ENCODE measurements around the gene FBXW11. TPM values are rescaled to one million over a fixed set of nuclear protein-coding genes. Genes with fewer than 3 reads are reported as not detected.

FBXW11 gene
- polyA plus RNA-seq, 1 donor from 2014 or later, result 103 TPM

DNA sequence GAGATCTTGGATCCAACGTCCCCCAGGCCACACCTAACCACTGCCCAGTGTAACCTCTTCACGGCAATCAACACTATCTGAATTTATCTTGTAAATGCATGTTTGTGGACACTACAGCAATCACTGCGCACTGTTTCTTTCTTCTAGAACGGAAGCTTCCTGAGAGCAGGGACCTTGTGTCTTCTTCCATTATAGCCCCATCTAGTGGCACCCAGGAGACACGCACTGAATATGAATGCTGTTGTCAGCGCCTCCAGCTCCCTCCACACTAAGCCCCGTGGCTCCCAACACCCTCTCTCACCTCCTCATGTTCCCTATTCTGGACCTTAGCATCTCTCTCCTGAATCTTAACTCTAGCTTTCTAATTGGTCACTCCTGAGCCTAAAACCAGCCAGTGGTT, 148.1 kb downstream of the FBXW11 start:
- H3K27me3 ChIP-seq (ENCODE audit: insufficient read depth, low read depth, low read length), result no peaks in the 10 kb centered on the region
- H2AFZ ChIP-seq (ENCODE audit: low read depth, low read length), result no peak overlapping the region
- H3K9me3 ChIP-seq (ENCODE audit: low read length), result no peaks in the 10 kb centered on the region
- H3K79me2 ChIP-seq (replicated peaks; ENCODE audit: insufficient read depth, low read length), result no peaks in the 10 kb centered on the region
- no peaks in the 10 kb centered on the region for H4K20me1 ChIP-seq (ENCODE audit: insufficient read depth)
- no peak overlapping the region for H3K9ac ChIP-seq (ENCODE audit: low read length)
- no peaks in the 10 kb centered on the region for H3K9me2 ChIP-seq (ENCODE audit: insufficient read depth, low read length)
- H3K36me3 ChIP-seq (ENCODE audit: insufficient read depth, low read length), result no peaks in the 10 kb centered on the region
- no peak overlapping the region for H3K27ac ChIP-seq (ENCODE audit: low read length)
- no peak for TF ChIP-seq SMC3 (conservative IDR thresholded peaks at IDR 0.05; ENCODE audit: poor library complexity)
- H3K4me2 ChIP-seq (ENCODE audit: low read length), result no peak overlapping the region
- no peaks in the 10 kb centered on the region for H3F3A ChIP-seq (ENCODE audit: insufficient read depth, low read length, poor library complexity, severe bottlenecking)
- no peak overlapping the region for H3K4me3 ChIP-seq (ENCODE audit: low read length)

DNA sequence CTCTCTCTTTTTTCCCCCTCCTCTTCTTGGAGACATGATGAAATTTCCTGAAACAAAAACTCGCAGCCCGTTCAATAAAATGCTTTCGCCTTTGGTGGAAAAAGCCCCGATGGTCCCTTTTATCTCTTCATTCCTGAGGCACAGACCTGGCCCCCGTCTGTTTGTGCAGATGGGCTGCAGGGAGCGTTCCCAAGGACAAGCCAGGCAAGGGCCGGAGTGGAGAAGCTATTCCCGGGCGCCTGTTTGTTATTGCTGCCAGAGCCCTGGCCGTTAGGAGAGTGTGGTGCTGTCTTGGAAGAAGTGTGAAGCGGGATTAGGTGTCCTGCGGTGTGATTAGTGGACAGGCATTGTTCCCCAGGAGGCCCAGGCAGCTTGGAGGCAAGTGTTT, 149.0 kb downstream of the FBXW11 start:
- Histone ChIP-seq H4K20me1 (ENCODE audit: insufficient read depth) (no peaks in the 10 kb centered on the region), H3K27ac (ENCODE audit: low read length) (no peak overlapping the region), H3K9me3 (ENCODE audit: low read length) (no peaks in the 10 kb centered on the region), H3K9ac (ENCODE audit: low read length) (no peak overlapping the region), H3K9me2 (ENCODE audit: insufficient read depth, low read length) (no peaks in the 10 kb centered on the region), H3K4me2 (ENCODE audit: low read length) (no peak overlapping the region), H3F3A (ENCODE audit: insufficient read depth, low read length, poor library complexity, severe bottlenecking) (no peaks in the 10 kb centered on the region), H3K27me3 (ENCODE audit: insufficient read depth, low read depth, low read length) (no peaks in the 10 kb centered on the region), H3K36me3 (ENCODE audit: insufficient read depth, low read length) (no peaks in the 10 kb centered on the region), H3K79me2 (replicated peaks; ENCODE audit: insufficient read depth, low read length) (no peaks in the 10 kb centered on the region), H2AFZ (ENCODE audit: low read depth, low read length) (no peak overlapping the region), H3K4me3 (ENCODE audit: low read length) (no peak overlapping the region)
- no peak for TF ChIP-seq EZH2 (IDR thresholded peaks at IDR 0.05; ENCODE audit: borderline replicate concordance, insufficient read depth, low read length, poor library complexity, severe bottlenecking)
- TF ChIP-seq EP300 (conservative IDR thresholded peaks at IDR 0.05; ENCODE audit: poor library complexity, severe bottlenecking), result no peak
- TF ChIP-seq TAF1 (IDR thresholded peaks at IDR 0.05; ENCODE audit: low read depth), result no peak
- TF ChIP-seq MXI1 (conservative IDR thresholded peaks at IDR 0.05; ENCODE audit: poor library complexity, severe bottlenecking), result no peak
- TF ChIP-seq SMC3 (conservative IDR thresholded peaks at IDR 0.05; ENCODE audit: poor library complexity), result no peak
- TF ChIP-seq, protein P1, sequence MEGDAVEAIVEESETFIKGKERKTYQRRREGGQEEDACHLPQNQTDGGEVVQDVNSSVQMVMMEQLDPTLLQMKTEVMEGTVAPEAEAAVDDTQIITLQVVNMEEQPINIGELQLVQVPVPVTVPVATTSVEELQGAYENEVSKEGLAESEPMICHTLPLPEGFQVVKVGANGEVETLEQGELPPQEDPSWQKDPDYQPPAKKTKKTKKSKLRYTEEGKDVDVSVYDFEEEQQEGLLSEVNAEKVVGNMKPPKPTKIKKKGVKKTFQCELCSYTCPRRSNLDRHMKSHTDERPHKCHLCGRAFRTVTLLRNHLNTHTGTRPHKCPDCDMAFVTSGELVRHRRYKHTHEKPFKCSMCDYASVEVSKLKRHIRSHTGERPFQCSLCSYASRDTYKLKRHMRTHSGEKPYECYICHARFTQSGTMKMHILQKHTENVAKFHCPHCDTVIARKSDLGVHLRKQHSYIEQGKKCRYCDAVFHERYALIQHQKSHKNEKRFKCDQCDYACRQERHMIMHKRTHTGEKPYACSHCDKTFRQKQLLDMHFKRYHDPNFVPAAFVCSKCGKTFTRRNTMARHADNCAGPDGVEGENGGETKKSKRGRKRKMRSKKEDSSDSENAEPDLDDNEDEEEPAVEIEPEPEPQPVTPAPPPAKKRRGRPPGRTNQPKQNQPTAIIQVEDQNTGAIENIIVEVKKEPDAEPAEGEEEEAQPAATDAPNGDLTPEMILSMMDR (IDR thresholded peaks at IDR 0.05; ENCODE audit: poor library complexity, severe bottlenecking), result no peak
- TF ChIP-seq RAD21 (conservative IDR thresholded peaks at IDR 0.05), result no peak
- TF ChIP-seq POLR2AphosphoS5 (IDR thresholded peaks at IDR 0.05), result no peak
- TF ChIP-seq, protein P2, sequence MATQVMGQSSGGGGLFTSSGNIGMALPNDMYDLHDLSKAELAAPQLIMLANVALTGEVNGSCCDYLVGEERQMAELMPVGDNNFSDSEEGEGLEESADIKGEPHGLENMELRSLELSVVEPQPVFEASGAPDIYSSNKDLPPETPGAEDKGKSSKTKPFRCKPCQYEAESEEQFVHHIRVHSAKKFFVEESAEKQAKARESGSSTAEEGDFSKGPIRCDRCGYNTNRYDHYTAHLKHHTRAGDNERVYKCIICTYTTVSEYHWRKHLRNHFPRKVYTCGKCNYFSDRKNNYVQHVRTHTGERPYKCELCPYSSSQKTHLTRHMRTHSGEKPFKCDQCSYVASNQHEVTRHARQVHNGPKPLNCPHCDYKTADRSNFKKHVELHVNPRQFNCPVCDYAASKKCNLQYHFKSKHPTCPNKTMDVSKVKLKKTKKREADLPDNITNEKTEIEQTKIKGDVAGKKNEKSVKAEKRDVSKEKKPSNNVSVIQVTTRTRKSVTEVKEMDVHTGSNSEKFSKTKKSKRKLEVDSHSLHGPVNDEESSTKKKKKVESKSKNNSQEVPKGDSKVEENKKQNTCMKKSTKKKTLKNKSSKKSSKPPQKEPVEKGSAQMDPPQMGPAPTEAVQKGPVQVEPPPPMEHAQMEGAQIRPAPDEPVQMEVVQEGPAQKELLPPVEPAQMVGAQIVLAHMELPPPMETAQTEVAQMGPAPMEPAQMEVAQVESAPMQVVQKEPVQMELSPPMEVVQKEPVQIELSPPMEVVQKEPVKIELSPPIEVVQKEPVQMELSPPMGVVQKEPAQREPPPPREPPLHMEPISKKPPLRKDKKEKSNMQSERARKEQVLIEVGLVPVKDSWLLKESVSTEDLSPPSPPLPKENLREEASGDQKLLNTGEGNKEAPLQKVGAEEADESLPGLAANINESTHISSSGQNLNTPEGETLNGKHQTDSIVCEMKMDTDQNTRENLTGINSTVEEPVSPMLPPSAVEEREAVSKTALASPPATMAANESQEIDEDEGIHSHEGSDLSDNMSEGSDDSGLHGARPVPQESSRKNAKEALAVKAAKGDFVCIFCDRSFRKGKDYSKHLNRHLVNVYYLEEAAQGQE (IDR thresholded peaks at IDR 0.05; ENCODE audit: borderline replicate concordance), result no peak
